G401.6 (cell line): ENCODE results near the gene SLC27A2.

Experiments used
- FAIRE-seq: peaks from 2 replicates; lab custom pipeline; 2012; peaks lifted over from hg19 to GRCh38; lab: Jason Lieb, UNC

The SLC27A2 gene

DNA sequence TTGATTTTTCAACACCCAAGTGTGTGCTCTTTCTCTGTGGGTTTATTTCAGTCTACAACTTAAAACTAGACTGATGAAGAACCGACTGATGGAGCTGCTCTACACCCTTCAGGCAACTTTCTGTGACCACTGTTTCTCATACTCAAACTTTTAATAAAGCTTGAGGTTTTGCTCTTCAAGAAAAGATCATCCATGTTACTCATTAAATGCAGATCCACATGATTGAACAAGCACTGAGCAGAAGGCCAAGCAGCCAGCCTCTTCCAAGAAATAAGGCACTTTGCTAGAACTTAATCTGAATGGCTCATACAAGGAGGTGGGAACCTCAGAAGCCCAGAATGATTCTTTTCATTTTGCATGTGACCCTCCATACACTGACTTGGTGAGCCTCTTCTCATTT lies 8.7 kb downstream of the SLC27A2 start:
- no peak for FAIRE-seq

DNA sequence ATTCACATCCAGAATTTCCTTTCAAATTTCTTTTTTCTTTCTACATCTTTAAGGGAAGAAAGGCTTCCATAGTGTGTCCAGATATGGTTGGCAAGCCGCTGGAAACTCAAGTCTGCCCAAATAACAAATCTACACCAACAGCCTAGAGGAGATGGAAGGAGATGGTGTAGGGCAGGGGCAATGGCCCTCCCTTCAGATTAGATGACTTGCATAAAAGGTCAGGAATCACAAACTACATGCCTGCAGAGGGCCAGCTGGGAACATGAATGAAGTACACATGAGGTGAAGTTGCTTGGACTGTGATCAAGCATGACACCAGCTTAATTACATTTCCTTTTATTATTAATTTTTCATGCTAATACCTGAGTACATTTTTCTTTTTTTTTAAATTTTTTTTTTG lies 10.2 kb downstream of the SLC27A2 start:
- no peak for FAIRE-seq

DNA sequence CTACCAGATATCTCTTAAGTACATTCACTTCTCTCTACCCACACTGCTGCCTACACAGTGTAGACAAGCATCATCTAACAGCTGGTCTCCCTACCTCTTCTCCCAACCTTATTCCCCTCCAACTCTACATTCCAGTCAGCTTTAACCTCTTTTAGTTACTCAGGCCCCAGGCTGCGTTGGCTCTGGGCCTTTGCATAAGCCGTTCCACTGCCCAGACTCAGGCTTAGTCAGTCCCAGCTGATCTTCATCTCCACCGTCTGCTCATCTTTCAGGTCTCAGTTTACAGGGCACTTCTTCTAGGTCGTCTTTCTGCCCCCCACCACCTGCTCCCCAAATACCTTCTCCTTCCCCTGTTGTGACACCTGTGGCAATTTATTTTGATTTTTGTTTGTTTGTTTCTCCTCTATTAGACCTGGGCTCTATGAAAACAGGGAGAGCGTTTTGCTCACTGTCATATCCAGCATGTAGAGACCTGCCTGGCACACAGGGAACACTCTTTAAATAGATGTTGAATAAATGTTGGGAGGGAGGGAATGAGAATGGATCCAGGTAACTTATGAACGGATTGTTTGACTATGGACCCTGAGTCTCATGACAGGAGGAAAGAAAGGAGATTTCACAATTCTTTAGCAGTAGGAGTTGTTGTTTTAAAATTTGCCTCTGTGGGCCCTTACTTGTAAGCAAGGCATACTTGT lies 11.1 kb downstream of the SLC27A2 start:
- FAIRE-seq: no peak

DNA sequence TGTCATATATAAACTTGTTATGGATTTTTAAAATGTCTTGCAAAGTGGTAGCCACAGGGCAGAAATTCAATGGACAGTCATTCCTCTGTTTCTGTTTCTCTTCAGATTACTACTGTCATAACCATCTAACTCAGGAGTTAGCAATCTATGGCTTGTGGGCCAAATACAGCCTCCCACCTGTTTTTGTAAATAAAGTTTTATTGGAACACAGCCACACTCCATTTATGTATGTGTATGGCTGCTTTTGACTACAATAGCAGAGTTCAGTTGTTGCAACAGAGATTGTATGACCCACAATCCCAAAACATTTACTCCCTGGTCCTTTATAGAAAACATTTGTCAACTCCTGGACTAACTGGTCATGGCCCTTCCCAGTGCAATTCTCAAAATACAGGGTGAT lies 20.0 kb downstream of the SLC27A2 start:
- FAIRE-seq: no peak

DNA sequence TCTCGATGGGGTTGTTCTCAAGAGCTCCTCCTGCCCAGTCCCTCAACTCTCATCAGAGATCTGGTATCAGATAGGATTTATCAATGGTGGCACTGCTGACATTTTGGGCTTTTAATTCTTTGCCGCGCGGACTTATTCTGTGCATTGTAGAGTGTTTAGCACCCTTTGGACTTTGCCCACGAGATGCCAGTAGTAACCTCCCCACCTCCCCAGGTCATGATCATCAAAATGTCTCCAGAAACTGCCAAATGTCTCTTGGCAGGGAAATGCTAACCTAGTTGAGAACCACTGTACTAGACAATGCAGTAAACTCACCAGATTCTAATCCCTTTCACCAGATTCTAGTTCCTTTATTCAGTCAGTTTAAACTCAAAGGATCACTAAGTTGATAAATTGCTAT lies 24.0 kb downstream of the SLC27A2 start:
- no peak for FAIRE-seq

DNA sequence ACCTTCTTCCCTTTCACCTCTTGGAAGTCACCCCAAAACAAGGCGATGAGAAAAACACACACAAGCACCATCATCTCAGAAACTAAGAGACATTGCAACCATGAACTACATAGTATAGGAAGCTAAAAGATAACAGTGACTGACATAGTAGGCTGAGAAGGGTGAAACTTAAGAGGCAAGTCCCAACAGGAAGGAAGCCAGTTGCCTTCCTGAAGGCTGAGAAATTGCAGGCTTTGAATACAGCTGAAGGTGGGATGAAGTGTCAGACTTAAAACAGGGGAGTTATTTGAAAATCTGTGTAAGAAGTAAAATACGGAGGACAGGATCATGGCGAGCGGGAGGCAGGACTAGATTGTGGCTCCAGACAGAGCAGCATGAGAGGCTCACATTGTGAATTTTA lies 27.8 kb downstream of the SLC27A2 start:
- no peak for FAIRE-seq

DNA sequence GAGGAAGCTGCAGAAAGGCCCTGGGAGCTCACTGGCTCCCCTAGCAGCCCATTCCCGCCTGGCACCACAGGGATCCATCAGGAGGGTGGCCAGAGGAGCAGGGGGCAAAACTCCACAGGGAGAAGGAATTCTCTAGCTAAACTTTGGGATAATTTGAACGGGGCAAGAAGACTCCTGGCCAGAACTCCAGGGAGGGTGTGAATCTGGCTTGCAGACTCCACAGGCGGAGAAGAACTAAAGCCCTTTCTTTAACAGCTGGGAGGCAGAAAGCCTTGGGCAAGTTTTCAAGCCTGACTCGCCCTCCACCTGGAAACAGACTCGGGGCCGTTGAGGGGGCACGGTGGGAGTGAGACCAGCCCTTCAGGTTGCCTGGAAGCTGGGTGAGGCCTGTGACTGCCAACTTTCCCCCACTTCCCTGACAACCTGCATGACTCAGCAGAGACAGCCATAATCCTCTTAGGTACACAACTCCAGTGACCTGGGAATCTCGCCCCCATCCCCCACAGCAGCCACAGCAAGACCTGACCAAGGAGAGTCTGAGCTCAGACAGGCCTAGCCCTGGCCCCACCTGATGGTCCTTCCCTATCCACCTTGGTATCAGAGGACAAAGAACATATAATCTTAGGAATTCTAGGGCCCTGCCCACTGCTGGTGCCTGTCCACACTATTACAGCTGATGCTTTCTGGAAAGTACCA lies 28.6 kb downstream of the SLC27A2 start:
- FAIRE-seq: no peak

DNA sequence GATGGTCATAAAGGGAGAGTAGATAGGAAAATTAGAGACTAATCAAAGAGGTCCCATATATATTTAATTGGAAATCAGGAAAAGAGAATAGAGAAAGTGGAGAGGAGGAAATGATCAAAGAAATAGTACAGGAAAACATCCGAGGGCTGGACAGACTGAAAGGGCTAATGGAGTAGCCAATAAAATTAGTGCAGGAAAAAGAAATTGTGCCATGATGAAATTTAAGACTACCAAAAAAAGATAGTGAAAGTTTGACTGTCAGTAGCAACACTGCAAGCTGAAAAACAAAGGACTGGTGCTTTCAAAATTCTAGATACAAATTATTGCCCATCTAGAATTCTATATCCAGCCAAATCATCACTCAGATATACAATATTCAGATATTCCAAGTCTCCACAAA lies 36.3 kb downstream of the SLC27A2 start:
- FAIRE-seq: no peak

DNA sequence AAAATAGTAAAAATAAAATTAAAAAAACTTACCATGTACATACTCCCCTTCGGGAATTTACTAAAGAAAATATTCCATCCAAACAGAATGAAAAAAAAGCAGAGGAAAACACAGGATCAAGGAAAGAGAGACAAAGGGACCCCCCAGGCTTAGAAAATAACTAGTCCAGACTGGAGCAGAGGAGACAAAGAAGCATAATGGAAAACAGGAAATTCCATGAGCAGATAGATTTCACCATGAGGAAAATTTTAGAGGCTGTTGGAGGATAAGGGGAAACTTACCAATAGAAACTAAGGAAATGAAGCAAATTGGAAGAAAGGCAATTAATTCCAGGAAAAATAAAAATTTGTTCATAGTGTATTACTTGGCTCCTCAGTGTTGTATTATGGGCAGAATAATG lies 36.7 kb downstream of the SLC27A2 start:
- no peak for FAIRE-seq

DNA sequence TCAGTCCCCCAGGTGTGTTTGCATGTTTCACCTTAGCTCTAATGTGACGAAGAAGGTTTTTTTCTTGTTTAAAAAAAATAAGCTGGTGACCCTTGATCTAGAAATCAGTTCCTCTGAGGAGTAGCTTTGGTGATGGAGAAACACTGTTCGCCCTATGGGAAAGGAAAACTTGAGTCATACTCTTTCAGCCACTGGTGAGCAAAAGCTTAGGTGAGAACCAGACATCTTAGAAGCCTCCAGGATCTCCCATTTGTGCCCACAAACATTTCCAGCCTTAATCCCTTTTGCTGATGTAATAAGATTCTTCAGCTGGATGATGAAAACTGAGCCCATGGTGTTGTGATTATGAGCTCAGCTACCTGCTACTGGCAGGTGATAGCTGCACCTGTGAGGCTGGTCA lies 37.8 kb downstream of the SLC27A2 start:
- no peak for FAIRE-seq

DNA sequence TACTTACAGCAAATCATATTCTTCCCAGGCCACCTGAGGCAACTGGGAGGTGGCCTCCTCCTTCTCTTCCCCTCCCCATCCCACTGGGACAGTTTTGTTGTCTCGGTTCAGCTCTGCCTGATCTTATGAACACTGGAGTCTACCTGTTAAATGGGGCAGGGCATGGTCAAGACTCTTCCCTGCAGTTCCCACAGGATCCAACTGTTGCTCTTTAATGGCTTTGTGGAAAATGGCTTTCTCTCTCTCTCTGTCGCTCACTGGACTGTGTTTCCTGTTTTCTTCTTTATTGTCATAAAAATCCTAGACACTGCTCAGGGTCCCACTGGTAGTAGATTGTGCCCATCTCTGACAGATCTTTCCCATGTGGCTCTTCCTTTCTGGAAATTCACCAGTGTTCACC lies 40.2 kb downstream of the SLC27A2 start:
- no peak for FAIRE-seq

DNA sequence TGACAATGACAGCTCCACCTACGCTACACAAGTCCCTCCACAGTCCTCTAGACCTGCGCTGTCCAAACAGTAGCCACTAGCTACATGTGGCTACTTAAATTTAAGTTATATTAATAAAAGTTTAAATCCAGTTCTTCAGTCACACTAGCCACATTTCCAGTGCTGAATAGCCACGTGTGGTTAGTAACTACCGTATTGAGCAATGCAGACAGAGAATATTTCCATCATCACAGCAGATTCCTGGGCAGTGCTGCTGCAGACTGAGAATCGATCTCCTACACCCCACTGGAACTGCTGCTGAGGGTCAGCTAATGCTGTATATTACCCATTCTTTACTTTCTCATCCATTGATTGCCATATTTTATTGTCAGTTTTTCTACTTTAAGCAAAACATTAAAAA lies 42.6 kb downstream of the SLC27A2 start:
- no peak for FAIRE-seq

DNA sequence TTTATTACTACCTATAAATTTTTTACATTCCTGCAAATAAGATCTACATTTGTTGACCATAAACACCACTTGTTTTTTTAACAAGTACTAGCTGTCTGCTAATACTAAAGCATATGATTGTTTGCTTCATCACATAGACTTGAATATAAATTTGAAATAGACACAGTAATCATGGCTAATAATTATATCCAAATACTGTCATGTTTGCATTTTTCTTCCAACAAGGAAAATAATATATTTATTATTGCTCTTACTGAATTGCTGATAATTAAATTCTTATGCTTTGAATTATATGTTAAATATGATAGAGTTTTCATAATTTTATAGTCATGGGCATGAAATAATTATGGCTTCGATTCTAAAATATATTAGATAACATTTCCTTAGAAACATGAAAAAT lies 43.1 kb downstream of the SLC27A2 start:
- FAIRE-seq: no peak

DNA sequence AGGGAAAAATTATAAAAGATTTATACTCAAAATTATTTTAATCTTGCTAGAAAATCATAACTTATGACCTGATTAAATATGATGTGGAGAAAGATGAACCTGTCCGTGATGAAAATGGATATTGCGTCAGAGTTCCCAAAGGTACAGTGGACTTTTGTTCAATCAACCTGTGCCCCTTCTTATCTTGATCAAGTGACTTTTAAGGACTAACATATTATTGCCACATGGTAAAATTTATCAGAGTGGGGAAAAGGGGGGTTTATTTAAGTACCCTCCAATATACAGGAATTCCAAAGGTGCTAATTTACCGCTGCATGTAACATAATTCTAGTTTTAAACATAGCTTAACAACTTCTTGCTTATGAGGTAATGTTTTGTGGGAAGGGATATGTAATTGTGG lies 43.9 kb downstream of the SLC27A2 start:
- no peak for FAIRE-seq

DNA sequence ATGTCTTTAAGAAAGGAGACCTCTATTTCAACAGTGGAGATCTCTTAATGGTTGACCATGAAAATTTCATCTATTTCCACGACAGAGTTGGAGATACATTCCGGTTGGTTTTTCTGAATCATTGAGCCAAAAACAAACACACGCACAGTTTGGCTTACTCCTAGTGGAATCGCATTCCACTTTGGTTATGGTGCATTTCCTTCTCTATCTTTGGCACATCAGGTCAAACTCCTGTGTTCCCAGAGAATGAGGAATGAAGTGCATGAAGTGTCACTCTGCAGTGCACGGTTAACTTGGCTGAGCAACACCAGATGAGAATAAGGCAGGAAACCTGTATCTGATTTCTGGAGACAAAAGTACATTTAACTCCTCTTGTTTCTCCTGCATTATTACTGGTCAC lies 45.1 kb downstream of the SLC27A2 start:
- no peak for FAIRE-seq

DNA sequence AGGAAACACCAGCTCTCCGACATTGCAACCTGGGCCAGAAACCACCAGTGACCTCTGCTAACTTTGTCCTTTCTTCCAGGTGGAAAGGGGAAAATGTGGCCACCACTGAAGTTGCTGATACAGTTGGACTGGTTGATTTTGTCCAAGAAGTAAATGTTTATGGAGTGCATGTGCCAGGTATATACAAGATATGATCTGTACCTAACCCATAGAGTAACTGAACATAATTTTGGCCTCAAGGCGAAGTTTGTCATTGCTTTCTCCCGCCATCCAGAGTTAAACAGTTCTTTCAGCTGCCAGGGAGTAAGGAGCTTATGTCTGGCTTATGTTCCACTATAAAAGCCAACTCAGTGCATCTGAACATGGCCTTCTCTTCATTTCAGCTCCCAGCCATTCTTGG lies 46.9 kb downstream of the SLC27A2 start:
- FAIRE-seq: no peak

DNA sequence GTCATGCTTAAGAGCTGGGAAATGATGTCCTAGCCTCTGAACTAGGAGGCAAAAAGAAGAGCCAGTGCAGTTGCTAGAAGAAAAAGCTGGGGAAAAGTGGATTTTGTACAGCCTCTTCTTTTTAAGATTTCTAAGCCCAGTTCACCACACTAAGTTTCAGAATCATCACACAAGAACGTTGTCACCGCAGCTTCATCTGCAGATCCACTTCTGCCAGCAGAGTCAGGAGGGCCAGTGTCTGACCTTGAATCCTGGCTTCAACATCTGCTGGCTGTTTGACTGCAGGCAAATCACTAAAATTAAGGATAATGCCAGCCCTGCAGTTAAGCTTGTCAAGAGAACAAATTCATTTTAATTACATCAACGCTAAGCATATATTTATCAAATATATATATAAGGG lies 47.3 kb downstream of the SLC27A2 start:
- no peak for FAIRE-seq

DNA sequence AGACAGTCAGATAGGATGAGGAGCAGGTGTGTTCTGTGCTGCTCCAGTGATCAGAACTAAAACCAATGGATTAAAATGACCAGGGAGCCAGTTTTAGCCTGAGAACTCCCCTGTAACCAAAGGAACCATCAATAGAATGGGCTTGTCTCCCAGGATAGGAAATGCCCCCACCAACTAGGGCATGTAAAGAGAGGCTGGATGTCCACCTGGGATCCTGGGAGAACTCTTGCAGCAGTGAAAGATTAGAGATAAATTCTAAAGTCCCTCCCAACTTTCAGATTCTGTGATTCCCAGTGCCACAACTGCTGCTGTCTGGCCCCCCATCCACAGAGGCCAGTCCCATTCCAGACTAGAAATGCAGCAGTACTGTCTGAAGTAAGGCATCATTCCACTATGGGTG lies 49.8 kb downstream of the SLC27A2 start:
- FAIRE-seq: no peak

DNA sequence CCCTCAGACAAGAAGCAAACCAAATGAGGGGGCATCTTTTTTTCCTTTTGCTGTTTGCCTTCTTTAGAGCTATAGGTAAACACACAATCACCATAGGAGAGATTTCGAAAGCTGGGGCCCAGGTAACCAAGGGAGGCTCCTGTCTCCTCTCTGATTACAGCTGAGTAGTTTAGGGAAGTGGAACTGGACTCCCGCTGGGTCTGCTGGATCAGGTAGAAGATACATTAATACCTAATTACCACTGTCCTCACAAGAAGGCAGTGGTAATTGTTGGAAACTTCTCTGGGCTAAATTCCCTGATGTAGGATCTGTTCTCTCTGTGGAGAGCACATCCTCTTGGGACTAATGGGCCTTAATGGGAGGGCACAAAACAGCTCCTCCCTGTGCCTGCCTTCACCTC lies 50.8 kb downstream of the SLC27A2 start:
- FAIRE-seq: no peak

DNA sequence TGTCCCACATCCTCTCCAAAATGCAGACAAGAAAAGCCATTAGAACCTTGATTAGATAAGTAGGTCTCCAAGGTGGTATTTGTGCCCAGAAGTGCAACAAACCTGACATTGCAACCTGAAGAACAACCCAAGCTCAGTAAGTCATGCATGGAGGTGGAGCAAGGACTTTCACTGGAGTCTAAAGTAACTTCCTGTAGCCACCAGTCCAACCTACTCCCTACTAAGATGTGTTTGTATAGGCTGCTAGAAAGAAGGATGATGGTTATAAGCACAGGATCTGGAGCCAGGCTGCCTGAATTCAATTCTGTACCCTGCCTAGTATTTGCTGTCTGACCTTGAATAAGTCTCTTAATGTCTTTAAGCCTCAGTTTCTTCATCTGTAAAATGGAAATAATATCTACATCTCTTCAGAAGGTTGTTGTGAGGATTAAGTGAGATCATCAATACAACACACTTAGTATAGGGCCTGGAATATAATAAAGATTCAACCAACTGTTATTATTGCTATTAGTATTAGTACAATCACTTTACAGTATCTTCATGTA lies 51.3 kb downstream of the SLC27A2 start:
- no peak for FAIRE-seq

DNA sequence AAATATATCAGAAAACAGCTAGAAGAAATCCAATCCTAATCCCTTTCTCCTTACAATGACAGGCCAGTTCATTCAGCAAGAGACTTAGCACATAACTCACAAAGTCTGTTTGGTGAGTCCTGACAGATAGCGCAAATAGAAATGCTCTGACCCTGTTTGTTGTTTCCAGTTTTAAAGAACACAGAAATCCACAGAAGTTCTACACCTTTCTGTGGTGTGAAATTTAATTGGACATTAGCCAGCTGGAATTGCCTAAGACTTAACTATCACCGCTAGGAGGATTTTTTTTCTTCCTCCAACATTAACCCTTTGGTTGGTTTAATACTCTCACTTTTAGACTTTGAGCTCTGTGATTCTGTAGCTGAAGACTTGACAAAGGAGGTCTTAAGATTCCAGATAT lies 52.8 kb downstream of the SLC27A2 start:
- FAIRE-seq: no peak

DNA sequence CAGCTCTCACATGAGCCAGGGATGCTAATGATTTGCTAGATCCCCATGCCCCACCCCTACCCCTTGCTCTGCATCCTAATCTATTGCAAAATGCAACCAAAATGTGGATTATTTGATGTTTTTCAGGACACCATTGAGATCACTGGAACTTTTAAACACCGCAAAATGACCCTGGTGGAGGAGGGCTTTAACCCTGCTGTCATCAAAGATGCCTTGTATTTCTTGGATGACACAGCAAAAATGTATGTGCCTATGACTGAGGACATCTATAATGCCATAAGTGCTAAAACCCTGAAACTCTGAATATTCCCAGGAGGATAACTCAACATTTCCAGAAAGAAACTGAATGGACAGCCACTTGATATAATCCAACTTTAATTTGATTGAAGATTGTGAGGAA lies 53.8 kb downstream of the SLC27A2 start:
- no peak for FAIRE-seq

DNA sequence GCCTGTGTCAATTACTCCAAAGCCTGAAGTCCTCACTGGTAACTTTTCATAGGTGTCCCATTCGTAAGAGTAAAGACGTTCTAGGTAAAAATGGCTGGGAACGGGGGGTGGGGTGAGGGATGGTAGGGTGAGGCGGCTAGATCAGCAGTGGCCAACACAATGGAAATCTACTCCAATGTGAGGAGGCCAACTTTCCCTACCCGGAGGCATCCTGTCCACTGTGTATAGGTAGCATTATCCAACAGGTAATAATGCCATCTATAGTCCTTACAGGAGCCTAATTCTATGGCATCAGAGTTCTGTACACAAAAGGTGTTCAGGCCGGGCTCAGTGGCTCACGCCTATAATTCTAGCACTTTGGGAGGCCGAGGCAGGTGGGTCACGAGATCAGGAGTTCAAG lies 54.4 kb downstream of the SLC27A2 start:
- FAIRE-seq: no peak

DNA sequence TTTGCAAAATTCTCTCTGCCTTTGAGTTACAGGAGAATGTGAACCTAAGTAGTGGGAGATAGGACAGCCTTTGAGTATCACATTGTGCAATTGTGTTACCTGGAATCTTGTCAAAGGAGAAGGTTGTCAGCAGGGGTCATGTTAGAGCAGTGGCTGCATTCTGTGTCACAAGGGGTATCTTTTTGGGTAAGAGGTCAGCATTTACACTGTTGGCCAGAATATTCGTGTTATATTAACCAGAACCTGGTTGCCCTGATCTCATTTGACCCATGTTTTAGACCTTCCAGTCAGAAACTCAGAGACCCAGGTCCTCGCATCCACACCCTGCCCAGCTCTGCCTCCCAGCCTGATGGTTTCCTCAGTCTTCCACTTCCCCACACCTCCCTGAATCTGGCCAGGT lies 56.3 kb downstream of the SLC27A2 start:
- no peak for FAIRE-seq
